ENCODE measurements around the gene SLC48A1.

SLC48A1 gene

GRCh38 chr12:47773062-47773857, at the start of gene SLC48A1:
SLC48A1 (plus strand) TSS chr12:47773238; CDS start chr12:47773305, 67 bp downstream.
- peak; percentile 73 for DNase-seq

- DNase-seq, result no peak
Measured at GRCh38 chr12:47725091-47725772, 47.8 kb upstream of the SLC48A1 start, which contains the start of gene ENDOU. ENDOU (minus strand) TSS chr12:47725490; CDS start chr12:47725413, 77 bp downstream.

- no peak for DNase-seq
Measured at GRCh38 chr12:47725893-47726292, 47.1 kb upstream of the SLC48A1 start.

- no peak for DNase-seq
Measured at GRCh38 chr12:47729233-47729632, 43.8 kb upstream of the SLC48A1 start.

GRCh38 chr12:47730341-47730744, 42.7 kb upstream of the SLC48A1 start:
- DNase-seq, result no peak

GRCh38 chr12:47731723-47732122, 41.3 kb upstream of the SLC48A1 start:
- DNase-seq, result no peak

GRCh38 chr12:47732504-47732903, 40.5 kb upstream of the SLC48A1 start:
- no peak for DNase-seq

- no peak for DNase-seq
Measured at GRCh38 chr12:47733142-47733541, 39.9 kb upstream of the SLC48A1 start.

GRCh38 chr12:47734725-47735480, 38.1 kb upstream of the SLC48A1 start:
- DNase-seq, result no peak

GRCh38 chr12:47735649-47736048, 37.4 kb upstream of the SLC48A1 start:
- DNase-seq, result no peak

GRCh38 chr12:47736216-47736615, 36.8 kb upstream of the SLC48A1 start:
- DNase-seq, result no peak

GRCh38 chr12:47736877-47737676, 36.0 kb upstream of the SLC48A1 start:
- DNase-seq, result no peak

GRCh38 chr12:47737936-47738594, 35.0 kb upstream of the SLC48A1 start:
- no peak for DNase-seq

- no peak for DNase-seq
Measured at GRCh38 chr12:47739297-47739696, 33.7 kb upstream of the SLC48A1 start.

- DNase-seq, result no peak
Measured at GRCh38 chr12:47739979-47740378, 33.1 kb upstream of the SLC48A1 start.

- no peak for DNase-seq
Measured at GRCh38 chr12:47740606-47741339, 32.3 kb upstream of the SLC48A1 start.

- peak; percentile 91 for DNase-seq
Measured at GRCh38 chr12:47741340-47741703, 31.7 kb upstream of the SLC48A1 start.

- no peak for DNase-seq
Measured at GRCh38 chr12:47742253-47742825, 30.7 kb upstream of the SLC48A1 start.

- no peak for DNase-seq
Measured at GRCh38 chr12:47743311-47743860, 29.7 kb upstream of the SLC48A1 start.

- DNase-seq, result peak; percentile 76
Measured at GRCh38 chr12:47744005-47744651, 28.9 kb upstream of the SLC48A1 start.
